Activated T-helper 1 cell treated with anti-CD3 and anti-CD28 coated beads, Interleukin-12 subunit alpha, Interleukin-12 subunit beta, Interleukin-2, Interleukin-4 antibody, amounts not matched to agents 30 ng/mL and 10 ng/mL and 1 ng/mL, durations not matched to agents 14 hours and 24 hours and 36 hours (primary cell): Measurements from ENCODE around the gene SRF. TPM values are rescaled to one million over a fixed set of nuclear protein-coding genes. Genes with fewer than 3 reads are reported as not detected.

Source experiments
- DNase-seq: peaks from one replicate; pipeline ENCODE4 v3.0.0; 2021; ENCODE audit warnings: low spot score
- H3K27ac Mint-ChIP-seq: one replicate; pipeline ENCODE4 v1.8.0; 2021; ENCODE audit warnings: mild to moderate bottlenecking, mixed read lengths
- H3K27me3 Mint-ChIP-seq: one replicate; pipeline ENCODE4 v1.8.0; 2022; ENCODE audit warnings: mild to moderate bottlenecking, moderate library complexity, mixed read lengths; ENCODE audit not compliant: insufficient read depth
- H3K36me3 Mint-ChIP-seq: one replicate; pipeline ENCODE4 v1.8.0; 2021; ENCODE audit warnings: low read depth, mixed read lengths
- H3K4me1 Mint-ChIP-seq: one replicate; pipeline ENCODE4 v1.8.0; 2021; ENCODE audit warnings: low read depth, mixed read lengths
- H3K4me3 Mint-ChIP-seq: one replicate; pipeline ENCODE4 v1.8.0; 2021; ENCODE audit warnings: mild to moderate bottlenecking, moderate library complexity, mixed read lengths
- H3K9me3 Mint-ChIP-seq: one replicate; pipeline ENCODE4 v1.8.0; 2021; ENCODE audit warnings: mixed read lengths
- intact Hi-C: fragments of 100-400 bp; cut with micrococcal nuclease; formaldehyde crosslinking; loops from one replicate; pipeline ENCODE4 v1.15.1; 2024
- total RNA-seq: library from RNA; stranded (reverse); gene quantifications from 2 replicates; pipeline ENCODE4 v1.2.3, GENCODE V29; 2022

The SRF gene
- total RNA-seq, 1 donor from 2014 or later, result 61.9 TPM

DNA sequence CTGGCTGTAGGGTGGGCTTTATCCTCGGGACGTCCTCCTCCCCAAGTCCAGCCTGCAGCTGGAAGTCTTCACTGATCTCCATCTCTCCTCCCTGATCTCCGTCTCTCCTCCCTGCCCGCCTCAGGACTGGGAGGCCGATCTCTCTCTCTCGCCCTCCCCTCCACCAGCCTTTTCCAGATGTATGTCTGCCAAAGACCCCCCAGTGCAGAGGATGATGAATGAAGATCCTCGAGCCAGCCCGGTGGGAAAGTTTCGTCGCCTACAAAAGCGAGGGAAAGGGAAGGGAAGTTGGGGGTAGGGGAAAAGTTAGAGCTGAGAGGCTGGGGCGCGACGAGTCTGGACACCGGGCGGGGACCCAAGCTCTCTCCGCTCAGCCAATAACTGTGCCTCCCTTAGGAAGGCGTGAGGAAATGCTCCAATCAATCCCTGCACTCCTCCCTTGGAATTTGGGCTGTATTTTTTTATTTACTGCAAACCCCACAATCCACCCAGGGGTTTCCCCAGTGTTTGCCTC, 595 bp upstream of the SRF start:
- Mint-ChIP-seq H3K27ac (peak overlapping the region; percentile 93), H3K4me3 (peak overlapping the region; percentile 92), H3K36me3 (peaks cover 11% of the 10 kb centered on the region), H3K9me3 (no peaks in the 10 kb centered on the region), H3K27me3 (peaks cover 7% of the 10 kb centered on the region), H3K4me1 (peaks cover 43% of the 10 kb centered on the region)
- DNase-seq, result no peak
- intact Hi-C loops, result loop anchor here (5.0 kb wide), 5 partner anchors 307 to 948 kb away; partner anchors contain the start of genes BICRAL, POLH, TJAP1 and XPO5

DNA sequence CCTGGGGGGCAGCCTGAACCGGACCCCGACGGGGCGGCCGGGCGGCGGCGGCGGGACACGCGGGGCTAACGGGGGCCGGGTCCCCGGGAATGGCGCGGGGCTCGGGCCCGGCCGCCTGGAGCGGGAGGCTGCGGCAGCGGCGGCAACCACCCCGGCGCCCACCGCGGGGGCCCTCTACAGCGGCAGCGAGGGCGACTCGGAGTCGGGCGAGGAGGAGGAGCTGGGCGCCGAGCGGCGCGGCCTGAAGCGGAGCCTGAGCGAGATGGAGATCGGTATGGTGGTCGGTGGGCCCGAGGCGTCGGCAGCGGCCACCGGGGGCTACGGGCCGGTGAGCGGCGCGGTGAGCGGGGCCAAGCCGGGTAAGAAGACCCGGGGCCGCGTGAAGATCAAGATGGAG, 636 bp downstream of the SRF start:
- DNase-seq, result peak; percentile 16
- intact Hi-C loops, result loop anchor here (1.0 to 5.0 kb wide), 14 partner anchors 53 to 949 kb away; partner anchors contain the start of genes ABCC10, BICRAL, DNPH1 and GTPBP2
- H3K27me3 Mint-ChIP-seq, result peaks cover 2% of the 10 kb centered on the region
- peaks cover 20% of the 10 kb centered on the region for H3K36me3 Mint-ChIP-seq
- H3K27ac Mint-ChIP-seq, result peak overlapping the region; percentile 81
- peak overlapping the region; percentile 94 for H3K4me3 Mint-ChIP-seq
- H3K9me3 Mint-ChIP-seq, result no peaks in the 10 kb centered on the region
- peaks cover 44% of the 10 kb centered on the region for H3K4me1 Mint-ChIP-seq

DNA sequence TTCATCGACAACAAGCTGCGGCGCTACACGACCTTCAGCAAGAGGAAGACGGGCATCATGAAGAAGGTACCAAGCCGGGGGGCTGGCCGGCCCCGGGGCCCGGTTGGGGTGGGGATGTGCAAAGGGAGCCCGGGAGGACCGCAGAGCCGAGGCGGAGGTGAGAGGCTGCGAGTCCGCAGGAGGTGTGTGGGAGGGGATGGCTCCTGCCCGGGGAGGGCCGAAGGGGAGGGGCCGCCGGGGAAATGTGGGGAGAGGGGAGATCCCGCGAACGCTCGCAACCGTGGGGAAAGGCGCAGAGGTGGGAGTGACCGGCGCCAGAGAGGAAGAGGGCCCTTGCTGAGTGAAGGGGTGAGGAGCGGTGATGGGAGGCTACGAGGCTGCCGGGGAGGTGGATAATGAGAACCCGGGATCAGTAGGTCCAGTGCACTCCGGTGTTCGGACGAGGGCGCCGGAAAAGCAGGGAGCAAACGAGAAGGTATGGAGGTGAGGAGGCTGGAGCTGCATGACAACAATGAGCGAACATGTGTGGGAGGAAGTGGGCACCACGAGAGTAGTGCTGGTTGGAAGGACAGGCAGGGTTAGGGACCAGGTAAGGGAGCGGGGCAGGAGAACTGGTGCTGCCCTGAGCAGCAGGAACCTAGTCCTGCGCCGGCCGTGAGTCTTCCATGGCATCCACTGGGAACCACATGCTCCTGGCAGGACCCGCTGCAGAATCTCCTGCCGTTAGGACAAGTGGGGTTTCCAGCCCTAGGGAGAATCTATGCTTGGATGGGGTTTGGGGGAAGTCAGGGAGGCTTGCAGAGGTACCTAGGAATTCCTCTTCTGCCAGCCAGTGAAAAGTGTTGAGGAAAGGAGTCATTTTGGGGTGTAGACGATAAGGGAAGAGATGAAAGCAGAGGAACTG, 1.3 kb downstream of the SRF start:
- Mint-ChIP-seq H3K9me3 (no peaks in the 10 kb centered on the region), H3K4me1 (peaks cover 44% of the 10 kb centered on the region), H3K27ac (peak overlapping the region; percentile 81), H3K4me3 (peak overlapping the region; percentile 94), H3K27me3 (peaks cover 2% of the 10 kb centered on the region), H3K36me3 (peaks cover 21% of the 10 kb centered on the region)
- intact Hi-C loops, result loop anchor here (1.0 to 5.0 kb wide), 6 partner anchors 57 to 950 kb away; partner anchors contain the start of genes BICRAL, DNPH1, POLH and TJAP1
- DNase-seq, result peak; percentile 54

DNA sequence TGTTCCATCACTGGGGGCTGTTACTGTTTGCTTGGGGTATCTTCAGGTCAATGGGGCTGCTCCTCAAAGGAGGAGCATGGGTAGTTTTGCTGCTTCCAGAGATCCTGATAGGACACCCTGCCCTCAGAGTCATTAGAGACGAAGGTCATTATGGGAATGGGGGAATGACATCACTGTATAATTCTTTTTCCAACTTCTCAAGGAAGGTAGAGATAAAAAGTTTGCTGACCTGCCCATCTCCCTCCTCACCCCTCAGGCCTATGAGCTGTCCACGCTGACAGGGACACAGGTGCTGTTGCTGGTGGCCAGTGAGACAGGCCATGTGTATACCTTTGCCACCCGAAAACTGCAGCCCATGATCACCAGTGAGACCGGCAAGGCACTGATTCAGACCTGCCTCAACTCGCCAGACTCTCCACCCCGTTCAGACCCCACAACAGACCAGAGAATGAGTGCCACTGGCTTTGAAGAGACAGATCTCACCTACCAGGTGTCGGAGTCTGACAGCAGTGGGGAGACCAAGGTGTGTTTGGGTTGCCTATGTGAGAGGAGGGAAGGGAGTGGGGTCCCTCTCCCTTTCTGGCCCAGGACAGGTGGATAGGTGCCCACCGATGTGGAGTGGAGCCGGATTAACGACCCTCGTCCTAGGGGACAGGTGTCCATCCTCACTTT, 2.7 kb downstream of the SRF start:
- Mint-ChIP-seq H3K27ac (peak overlapping the region; percentile 81), H3K4me3 (peak overlapping the region; percentile 94), H3K27me3 (peaks cover 2% of the 10 kb centered on the region), H3K36me3 (peaks cover 30% of the 10 kb centered on the region), H3K9me3 (no peaks in the 10 kb centered on the region), H3K4me1 (peaks cover 44% of the 10 kb centered on the region)
- intact Hi-C loops, result loop anchor here (1.0 to 5.0 kb wide), 13 partner anchors 9 to 951 kb away; partner anchors contain the start of genes BICRAL, CNPY3, CUL9 and KLHDC3
- DNase-seq, result no peak

DNA sequence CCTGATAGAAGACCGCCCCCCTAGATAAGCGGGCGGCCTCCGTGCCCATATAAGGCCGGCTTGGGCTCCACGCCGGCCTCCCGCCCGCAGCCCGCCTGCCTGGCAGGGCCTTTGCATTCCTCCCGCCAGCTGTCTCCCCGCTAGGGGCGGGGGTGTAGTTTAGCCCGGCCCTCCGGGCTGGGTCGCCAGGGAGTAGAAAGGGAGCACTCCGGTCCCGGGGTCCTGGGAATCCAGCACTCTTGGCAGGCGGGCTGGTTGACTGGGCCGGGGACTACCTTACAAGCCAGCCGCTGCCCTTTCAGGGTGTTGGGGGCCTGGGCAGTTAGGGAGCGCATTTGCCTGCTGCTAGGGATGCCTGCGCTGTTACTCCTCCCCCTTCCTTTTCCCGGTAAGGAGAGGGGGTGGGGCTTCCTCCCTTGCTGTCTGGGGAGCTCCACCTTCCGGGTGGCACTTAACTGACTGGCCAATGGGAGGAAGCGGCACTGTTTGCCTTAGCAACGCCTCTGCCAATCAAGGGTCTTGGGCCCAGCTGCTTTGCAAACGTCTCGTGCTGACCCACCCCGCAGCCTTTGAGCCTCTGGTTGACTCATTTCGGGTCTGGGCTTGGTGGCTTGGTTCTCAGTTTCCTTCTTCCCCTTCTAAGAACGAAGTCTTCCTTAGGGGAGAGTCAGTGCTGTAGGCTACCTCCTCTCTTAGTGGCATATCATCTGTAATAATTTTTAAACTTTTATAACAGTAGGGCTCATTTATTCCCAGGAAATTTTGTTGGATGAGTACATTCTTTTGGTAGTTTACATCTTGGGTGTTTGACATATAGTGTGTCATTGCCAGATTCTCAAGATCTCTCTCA, 3.4 kb downstream of the SRF start:
- peak; percentile 96 for DNase-seq
- Mint-ChIP-seq H3K27ac (peak overlapping the region; percentile 82), H3K9me3 (no peaks in the 10 kb centered on the region), H3K4me3 (peak overlapping the region; percentile 94), H3K4me1 (peaks cover 44% of the 10 kb centered on the region), H3K36me3 (peaks cover 32% of the 10 kb centered on the region), H3K27me3 (peaks cover 2% of the 10 kb centered on the region)
- intact Hi-C loops, result loop anchor here (1.0 to 5.0 kb wide), 13 partner anchors 8 to 952 kb away; partner anchors contain the start of genes BICRAL, CNPY3, CUL9 and KLHDC3

DNA sequence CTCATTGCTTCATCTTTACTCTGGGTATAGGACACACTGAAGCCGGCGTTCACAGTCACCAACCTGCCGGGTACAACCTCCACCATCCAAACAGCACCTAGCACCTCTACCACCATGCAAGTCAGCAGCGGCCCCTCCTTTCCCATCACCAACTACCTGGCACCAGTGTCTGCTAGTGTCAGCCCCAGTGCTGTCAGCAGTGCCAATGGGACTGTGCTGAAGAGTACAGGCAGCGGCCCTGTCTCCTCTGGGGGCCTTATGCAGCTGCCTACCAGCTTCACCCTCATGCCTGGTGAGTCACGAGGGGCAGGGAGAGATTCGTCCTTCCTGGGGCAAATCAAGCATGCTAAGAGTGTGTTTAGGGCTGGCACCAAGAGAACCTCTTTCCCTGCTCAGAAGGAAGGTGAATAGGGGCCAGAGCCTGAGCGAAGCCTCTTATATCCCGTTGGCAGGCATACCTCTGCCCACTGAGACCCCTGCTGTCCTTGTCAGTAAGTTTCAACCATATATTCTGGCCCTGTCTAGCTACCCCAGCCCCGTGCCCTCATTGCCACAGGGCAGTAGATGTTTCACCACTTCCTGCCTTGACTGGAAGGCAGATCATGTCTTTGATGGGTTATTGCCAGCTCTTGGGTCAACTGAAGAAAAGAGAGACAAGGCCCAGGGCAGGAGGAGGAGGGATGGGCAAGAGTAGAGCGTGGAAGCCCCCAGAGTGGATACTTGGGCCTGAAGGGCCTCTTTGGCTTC, 4.8 kb downstream of the SRF start:
- H3K36me3 Mint-ChIP-seq, result peaks cover 32% of the 10 kb centered on the region
- peak overlapping the region; percentile 70 for H3K27ac Mint-ChIP-seq
- DNase-seq, result no peak
- peaks cover 38% of the 10 kb centered on the region for H3K4me1 Mint-ChIP-seq
- peaks cover 2% of the 10 kb centered on the region for H3K27me3 Mint-ChIP-seq
- H3K9me3 Mint-ChIP-seq, result no peaks in the 10 kb centered on the region
- H3K4me3 Mint-ChIP-seq, result no peak overlapping the region
- intact Hi-C loops, result loop anchor here (2.0 kb wide), 1 partner anchor 207 kb away; no protein-coding TSS in a partner anchor

DNA sequence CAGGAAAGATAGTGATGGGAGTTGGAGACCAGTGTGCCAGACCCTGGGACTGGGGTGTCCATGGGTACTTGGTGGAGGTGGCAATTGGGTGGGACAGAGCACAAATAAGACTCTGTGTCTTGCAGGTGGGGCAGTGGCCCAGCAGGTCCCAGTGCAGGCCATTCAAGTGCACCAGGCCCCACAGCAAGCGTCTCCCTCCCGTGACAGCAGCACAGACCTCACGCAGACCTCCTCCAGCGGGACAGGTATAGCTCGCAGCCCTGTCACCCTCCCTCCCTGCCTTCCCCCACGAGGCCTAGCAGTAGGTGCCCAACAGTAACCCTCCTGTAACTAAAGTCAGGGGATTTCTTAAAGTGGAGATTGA, 5.3 kb downstream of the SRF start:
- Mint-ChIP-seq H3K4me3 (no peak overlapping the region), H3K9me3 (no peaks in the 10 kb centered on the region), H3K4me1 (peaks cover 41% of the 10 kb centered on the region), H3K36me3 (peaks cover 35% of the 10 kb centered on the region), H3K27me3 (no peaks in the 10 kb centered on the region), H3K27ac (peak overlapping the region; percentile 70)
- intact Hi-C loops, result no loop called here
- no peak for DNase-seq

DNA sequence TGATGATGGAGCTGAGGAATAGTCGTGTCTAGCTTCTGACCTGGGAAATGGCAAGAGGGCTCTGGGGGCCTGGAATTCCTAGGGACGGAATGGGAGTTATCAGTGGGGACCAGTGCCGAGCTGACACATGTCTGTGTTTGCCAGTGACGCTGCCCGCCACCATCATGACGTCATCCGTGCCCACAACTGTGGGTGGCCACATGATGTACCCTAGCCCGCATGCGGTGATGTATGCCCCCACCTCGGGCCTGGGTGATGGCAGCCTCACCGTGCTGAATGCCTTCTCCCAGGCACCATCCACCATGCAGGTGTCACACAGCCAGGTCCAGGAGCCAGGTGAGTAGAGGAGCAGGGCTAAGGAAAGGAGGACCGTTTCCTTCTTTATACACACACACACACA, 7.1 kb downstream of the SRF start:
- DNase-seq, result no peak
- Mint-ChIP-seq H3K9me3 (no peaks in the 10 kb centered on the region), H3K27me3 (no peaks in the 10 kb centered on the region), H3K4me3 (no peak overlapping the region), H3K27ac (no peak overlapping the region), H3K4me1 (peaks cover 44% of the 10 kb centered on the region), H3K36me3 (peaks cover 41% of the 10 kb centered on the region)
- intact Hi-C loops, result no loop called here

DNA sequence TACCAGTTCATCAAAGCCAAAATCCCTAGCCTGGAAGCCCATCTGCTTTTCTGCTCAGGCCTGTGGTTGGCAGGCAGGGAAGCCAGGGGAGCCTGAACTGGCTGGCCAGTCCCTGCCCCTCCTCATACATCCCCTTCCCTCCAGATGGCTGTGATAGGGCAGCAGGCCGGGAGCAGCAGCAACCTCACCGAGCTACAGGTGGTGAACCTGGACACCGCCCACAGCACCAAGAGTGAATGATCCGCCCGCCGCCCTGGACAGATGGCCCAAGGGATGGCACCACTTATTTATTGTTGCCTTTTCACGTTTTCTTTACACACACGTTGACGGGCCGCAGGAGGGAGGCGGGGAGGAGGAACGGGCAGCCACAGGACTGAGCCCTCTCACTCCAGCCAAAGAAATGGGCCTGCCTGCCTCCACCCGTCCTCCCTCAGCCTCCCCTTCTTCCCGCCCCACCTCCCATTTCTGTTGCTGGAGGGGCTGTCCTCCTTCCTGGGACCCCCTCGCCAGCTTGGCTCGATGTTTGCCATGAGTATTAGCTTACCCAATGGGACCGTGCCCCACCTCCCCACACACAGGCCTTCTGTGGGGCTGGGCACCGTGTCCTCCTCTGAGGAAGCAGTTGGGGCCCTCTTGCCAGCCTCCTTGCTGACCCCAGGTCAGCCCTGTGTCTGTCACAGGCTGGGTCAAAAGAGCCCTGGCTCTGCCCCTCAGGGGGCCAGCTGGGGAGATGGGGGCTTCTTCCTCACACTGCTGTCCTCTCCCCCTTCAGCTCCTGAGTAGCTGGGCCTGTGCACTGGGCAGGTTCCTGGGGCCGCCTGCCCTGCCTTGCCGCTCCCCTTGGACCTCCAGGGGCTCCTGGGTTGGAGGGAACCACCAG, 8.1 kb downstream of the SRF start:
- H3K36me3 Mint-ChIP-seq, result peaks cover 46% of the 10 kb centered on the region
- no peaks in the 10 kb centered on the region for H3K9me3 Mint-ChIP-seq
- no peak overlapping the region for H3K4me3 Mint-ChIP-seq
- intact Hi-C loops, result no loop called here
- H3K27ac Mint-ChIP-seq, result no peak overlapping the region
- H3K27me3 Mint-ChIP-seq, result no peaks in the 10 kb centered on the region
- peaks cover 44% of the 10 kb centered on the region for H3K4me1 Mint-ChIP-seq
- no peak for DNase-seq

DNA sequence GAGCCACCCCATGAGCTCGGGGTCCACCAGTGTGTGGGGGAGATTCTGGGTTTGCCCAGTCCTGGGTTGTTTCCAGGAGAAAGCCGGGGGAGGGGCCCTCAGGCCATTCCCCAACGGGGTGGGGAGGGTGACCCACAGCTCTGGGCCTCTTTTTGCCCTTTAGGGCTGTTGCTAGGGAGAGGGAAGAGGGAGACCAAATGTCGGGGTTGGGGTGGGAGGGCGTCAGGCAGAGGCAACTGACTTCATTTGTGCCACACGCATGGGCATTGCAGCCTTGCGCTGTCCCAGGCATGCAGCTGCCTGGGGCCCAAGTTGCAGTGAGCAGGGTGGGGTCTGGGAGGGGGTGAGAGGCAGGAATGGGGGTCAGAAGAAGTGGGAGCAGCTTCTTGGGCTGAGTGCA, 9.0 kb downstream of the SRF start:
- no peak overlapping the region for H3K4me3 Mint-ChIP-seq
- no peaks in the 10 kb centered on the region for H3K27me3 Mint-ChIP-seq
- no peak for DNase-seq
- no peak overlapping the region for H3K27ac Mint-ChIP-seq
- peaks cover 45% of the 10 kb centered on the region for H3K36me3 Mint-ChIP-seq
- H3K4me1 Mint-ChIP-seq, result peaks cover 43% of the 10 kb centered on the region
- intact Hi-C loops, result no loop called here
- no peaks in the 10 kb centered on the region for H3K9me3 Mint-ChIP-seq

DNA sequence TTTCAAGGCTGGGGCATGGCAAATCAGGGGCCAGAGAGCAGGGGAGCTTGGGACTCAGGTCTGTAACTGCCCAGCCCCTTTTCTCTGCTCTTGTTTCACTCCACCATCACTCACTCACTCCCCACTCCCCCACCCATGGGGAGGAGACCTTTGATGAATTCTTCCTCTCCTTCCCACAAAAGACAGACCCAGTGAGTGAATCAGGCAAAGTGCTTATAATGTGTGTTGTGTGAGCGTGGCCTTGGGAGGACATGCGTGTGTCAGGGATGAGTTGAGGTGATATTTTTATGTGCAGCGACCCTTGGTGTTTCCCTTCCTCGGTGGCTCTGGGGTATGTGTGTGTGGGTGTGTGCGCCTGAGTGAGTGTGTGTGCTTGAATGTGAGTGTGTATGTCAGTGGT, 9.9 kb downstream of the SRF start:
- no peaks in the 10 kb centered on the region for H3K9me3 Mint-ChIP-seq
- H3K36me3 Mint-ChIP-seq, result peaks cover 40% of the 10 kb centered on the region
- peak overlapping the region; percentile 66 for H3K27ac Mint-ChIP-seq
- peak overlapping the region; percentile 95 for H3K4me3 Mint-ChIP-seq
- no peak for DNase-seq
- peaks cover 43% of the 10 kb centered on the region for H3K4me1 Mint-ChIP-seq
- intact Hi-C loops, result no loop called here
- H3K27me3 Mint-ChIP-seq, result no peaks in the 10 kb centered on the region
